Hindlimb muscle (tissue), 1 donor: ENCODE measurements around the gene CACNA2D3. TPM values are rescaled to one million over a fixed set of nuclear protein-coding genes. Genes with fewer than 3 reads are reported as not detected.

ENCODE experiments used
- DNase-seq: peaks from one replicate; pipeline ENCODE4 v3.0.0-alpha.2; 2013
- polyA plus RNA-seq: library from polyadenylated mRNA; unstranded; fragments of 120-200 nt; gene quantifications from one replicate; pipeline ENCODE4 v1.2.1, GENCODE V29; 2013; ENCODE audit not compliant: insufficient read length

Gene CACNA2D3
- polyA plus RNA-seq, 1 donor: 2.4 TPM

GRCh38 chr3:54983266-54984099 lies 861.1 kb downstream of the CACNA2D3 start:
- no peak for DNase-seq

- DNase-seq: no peak
Observed at GRCh38 chr3:54985856-54986255, 863.5 kb downstream of the CACNA2D3 start.

- no peak for DNase-seq
Observed at GRCh38 chr3:54986294-54986693, 863.9 kb downstream of the CACNA2D3 start.

- no peak for DNase-seq
Observed at GRCh38 chr3:54987719-54988118, 865.4 kb downstream of the CACNA2D3 start.

GRCh38 chr3:54988302-54988837 lies 866.0 kb downstream of the CACNA2D3 start:
- DNase-seq: no peak

GRCh38 chr3:54988838-54989630 lies 866.7 kb downstream of the CACNA2D3 start:
- DNase-seq: peak; percentile 76

- DNase-seq: no peak
Observed at GRCh38 chr3:54994111-54994513, 871.8 kb downstream of the CACNA2D3 start.

- DNase-seq: no peak
Observed at GRCh38 chr3:54999159-54999558, 876.8 kb downstream of the CACNA2D3 start.

- DNase-seq: no peak
Observed at GRCh38 chr3:54999811-55000210, 877.5 kb downstream of the CACNA2D3 start.

GRCh38 chr3:55000546-55000945 lies 878.2 kb downstream of the CACNA2D3 start:
- DNase-seq: peak; percentile 36

GRCh38 chr3:55000953-55001352 lies 878.6 kb downstream of the CACNA2D3 start:
- no peak for DNase-seq

GRCh38 chr3:55002416-55002930 lies 880.1 kb downstream of the CACNA2D3 start:
- no peak for DNase-seq

GRCh38 chr3:55006244-55006676 lies 883.9 kb downstream of the CACNA2D3 start:
- DNase-seq: no peak

- no peak for DNase-seq
Observed at GRCh38 chr3:55007971-55008370, 885.6 kb downstream of the CACNA2D3 start.

GRCh38 chr3:55009372-55009771 lies 887.0 kb downstream of the CACNA2D3 start:
- no peak for DNase-seq

GRCh38 chr3:55012091-55012490 lies 889.7 kb downstream of the CACNA2D3 start:
- no peak for DNase-seq

- peak; percentile 24 for DNase-seq
Observed at GRCh38 chr3:55013145-55013925, 891.0 kb downstream of the CACNA2D3 start.

- no peak for DNase-seq
Observed at GRCh38 chr3:55014081-55014480, 891.7 kb downstream of the CACNA2D3 start.

GRCh38 chr3:55014906-55015305 lies 892.6 kb downstream of the CACNA2D3 start:
- DNase-seq: no peak

- no peak for DNase-seq
Observed at GRCh38 chr3:55017876-55018275, 895.5 kb downstream of the CACNA2D3 start.

GRCh38 chr3:55030938-55031337 lies 908.6 kb downstream of the CACNA2D3 start:
- no peak for DNase-seq

- no peak for DNase-seq
Observed at GRCh38 chr3:55036883-55037577, 914.7 kb downstream of the CACNA2D3 start.
